Measurements from ENCODE around the gene DCDC2B. TPM values are rescaled to one million over a fixed set of nuclear protein-coding genes. Genes with fewer than 3 reads are reported as not detected.
A peak's percentile ranks its signal among the peaks of the same experiment; 100 is the strongest.

Gene DCDC2B
- total and polyA plus RNA-seq, 2 of the 13 experiments (the other 11 are each of a cell fraction or from before 2014, with no cell fraction given): not detected

GRCh38 chr1:32247983-32248889 lies 39.3 kb downstream of the DCDC2B start (continued):
- 0 out of 2 replicates have a peak, but pooled peaks have one; percentile 47 for TF ChIP-seq ZNF792 (CRISPR knock-in tag; IDR thresholded peaks at IDR 0.05)
- TF ChIP-seq, protein P1, sequence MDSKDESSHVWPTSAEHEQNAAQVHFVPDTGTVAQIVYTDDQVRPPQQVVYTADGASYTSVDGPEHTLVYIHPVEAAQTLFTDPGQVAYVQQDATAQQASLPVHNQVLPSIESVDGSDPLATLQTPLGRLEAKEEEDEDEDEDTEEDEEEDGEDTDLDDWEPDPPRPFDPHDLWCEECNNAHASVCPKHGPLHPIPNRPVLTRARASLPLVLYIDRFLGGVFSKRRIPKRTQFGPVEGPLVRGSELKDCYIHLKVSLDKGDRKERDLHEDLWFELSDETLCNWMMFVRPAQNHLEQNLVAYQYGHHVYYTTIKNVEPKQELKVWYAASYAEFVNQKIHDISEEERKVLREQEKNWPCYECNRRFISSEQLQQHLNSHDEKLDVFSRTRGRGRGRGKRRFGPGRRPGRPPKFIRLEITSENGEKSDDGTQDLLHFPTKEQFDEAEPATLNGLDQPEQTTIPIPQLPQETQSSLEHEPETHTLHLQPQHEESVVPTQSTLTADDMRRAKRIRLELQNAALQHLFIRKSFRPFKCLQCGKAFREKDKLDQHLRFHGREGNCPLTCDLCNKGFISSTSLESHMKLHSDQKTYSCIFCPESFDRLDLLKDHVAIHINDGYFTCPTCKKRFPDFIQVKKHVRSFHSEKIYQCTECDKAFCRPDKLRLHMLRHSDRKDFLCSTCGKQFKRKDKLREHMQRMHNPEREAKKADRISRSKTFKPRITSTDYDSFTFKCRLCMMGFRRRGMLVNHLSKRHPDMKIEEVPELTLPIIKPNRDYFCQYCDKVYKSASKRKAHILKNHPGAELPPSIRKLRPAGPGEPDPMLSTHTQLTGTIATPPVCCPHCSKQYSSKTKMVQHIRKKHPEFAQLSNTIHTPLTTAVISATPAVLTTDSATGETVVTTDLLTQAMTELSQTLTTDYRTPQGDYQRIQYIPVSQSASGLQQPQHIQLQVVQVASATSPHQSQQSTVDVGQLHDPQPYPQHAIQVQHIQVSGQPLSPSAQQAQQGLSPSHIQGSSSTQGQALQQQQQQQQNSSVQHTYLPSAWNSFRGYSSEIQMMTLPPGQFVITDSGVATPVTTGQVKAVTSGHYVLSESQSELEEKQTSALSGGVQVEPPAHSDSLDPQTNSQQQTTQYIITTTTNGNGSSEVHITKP (CRISPR knock-in tag; IDR thresholded peaks at IDR 0.05; ENCODE audit: low read depth): peak; percentile 80
- no peak for TF ChIP-seq TOPORS (CRISPR knock-in tag; IDR thresholded peaks at IDR 0.05)
- peak; percentile 40; the same call in 1 of the 2 replicates for TF ChIP-seq FOSL2 (CRISPR knock-in tag; IDR thresholded peaks at IDR 0.05)
- TF ChIP-seq, protein P2, sequence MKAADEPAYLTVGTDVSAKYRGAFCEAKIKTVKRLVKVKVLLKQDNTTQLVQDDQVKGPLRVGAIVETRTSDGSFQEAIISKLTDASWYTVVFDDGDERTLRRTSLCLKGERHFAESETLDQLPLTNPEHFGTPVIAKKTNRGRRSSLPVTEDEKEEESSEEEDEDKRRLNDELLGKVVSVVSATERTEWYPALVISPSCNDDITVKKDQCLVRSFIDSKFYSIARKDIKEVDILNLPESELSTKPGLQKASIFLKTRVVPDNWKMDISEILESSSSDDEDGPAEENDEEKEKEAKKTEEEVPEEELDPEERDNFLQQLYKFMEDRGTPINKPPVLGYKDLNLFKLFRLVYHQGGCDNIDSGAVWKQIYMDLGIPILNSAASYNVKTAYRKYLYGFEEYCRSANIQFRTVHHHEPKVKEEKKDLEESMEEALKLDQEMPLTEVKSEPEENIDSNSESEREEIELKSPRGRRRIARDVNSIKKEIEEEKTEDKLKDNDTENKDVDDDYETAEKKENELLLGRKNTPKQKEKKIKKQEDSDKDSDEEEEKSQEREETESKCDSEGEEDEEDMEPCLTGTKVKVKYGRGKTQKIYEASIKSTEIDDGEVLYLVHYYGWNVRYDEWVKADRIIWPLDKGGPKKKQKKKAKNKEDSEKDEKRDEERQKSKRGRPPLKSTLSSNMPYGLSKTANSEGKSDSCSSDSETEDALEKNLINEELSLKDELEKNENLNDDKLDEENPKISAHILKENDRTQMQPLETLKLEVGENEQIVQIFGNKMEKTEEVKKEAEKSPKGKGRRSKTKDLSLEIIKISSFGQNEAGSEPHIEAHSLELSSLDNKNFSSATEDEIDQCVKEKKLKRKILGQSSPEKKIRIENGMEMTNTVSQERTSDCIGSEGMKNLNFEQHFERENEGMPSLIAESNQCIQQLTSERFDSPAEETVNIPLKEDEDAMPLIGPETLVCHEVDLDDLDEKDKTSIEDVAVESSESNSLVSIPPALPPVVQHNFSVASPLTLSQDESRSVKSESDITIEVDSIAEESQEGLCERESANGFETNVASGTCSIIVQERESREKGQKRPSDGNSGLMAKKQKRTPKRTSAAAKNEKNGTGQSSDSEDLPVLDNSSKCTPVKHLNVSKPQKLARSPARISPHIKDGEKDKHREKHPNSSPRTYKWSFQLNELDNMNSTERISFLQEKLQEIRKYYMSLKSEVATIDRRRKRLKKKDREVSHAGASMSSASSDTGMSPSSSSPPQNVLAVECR (CRISPR knock-in tag; IDR thresholded peaks at IDR 0.05; ENCODE audit: borderline replicate concordance): peak; percentile 57; the same call in 1 of the 2 replicates
- TF ChIP-seq, protein P3, sequence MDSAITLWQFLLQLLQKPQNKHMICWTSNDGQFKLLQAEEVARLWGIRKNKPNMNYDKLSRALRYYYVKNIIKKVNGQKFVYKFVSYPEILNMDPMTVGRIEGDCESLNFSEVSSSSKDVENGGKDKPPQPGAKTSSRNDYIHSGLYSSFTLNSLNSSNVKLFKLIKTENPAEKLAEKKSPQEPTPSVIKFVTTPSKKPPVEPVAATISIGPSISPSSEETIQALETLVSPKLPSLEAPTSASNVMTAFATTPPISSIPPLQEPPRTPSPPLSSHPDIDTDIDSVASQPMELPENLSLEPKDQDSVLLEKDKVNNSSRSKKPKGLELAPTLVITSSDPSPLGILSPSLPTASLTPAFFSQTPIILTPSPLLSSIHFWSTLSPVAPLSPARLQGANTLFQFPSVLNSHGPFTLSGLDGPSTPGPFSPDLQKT (CRISPR knock-in tag; IDR thresholded peaks at IDR 0.05; ENCODE audit: borderline replicate concordance): no peak
- no peak for TF ChIP-seq RORA (CRISPR knock-in tag; IDR thresholded peaks at IDR 0.05)
- TF ChIP-seq KDM3A (CRISPR knock-in tag; IDR thresholded peaks at IDR 0.05; ENCODE audit: low read depth): peak; percentile 84; the same call in 1 of the 2 replicates
- no peak for TF ChIP-seq HHEX (CRISPR knock-in tag; IDR thresholded peaks at IDR 0.05)
- no peak for TF ChIP-seq ZNF12 (CRISPR knock-in tag; IDR thresholded peaks at IDR 0.05)
- no peak for TF ChIP-seq HOXA5 (CRISPR knock-in tag; IDR thresholded peaks at IDR 0.05)
- TF ChIP-seq ARID3A (IDR thresholded peaks at IDR 0.05; ENCODE audit: low read depth, low read length): no peak
- no peak for TF ChIP-seq BRD4 (CRISPR knock-in tag; IDR thresholded peaks at IDR 0.05)
- TF ChIP-seq, protein P4, sequence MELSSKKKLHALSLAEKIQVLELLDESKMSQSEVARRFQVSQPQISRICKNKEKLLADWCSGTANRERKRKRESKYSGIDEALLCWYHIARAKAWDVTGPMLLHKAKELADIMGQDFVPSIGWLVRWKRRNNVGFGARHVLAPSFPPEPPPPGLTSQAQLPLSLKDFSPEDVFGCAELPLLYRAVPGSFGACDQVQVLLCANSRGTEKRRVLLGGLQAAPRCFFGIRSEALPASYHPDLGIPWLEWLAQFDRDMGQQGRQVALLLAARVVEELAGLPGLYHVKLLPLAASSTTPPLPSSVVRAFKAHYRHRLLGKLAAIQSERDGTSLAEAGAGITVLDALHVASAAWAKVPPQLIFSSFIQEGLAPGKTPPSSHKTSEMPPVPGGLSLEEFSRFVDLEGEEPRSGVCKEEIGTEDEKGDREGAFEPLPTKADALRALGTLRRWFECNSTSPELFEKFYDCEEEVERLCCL (CRISPR knock-in tag; IDR thresholded peaks at IDR 0.05; ENCODE audit: borderline replicate concordance): no peak
- no peak for TF ChIP-seq NFE2 (CRISPR knock-in tag; IDR thresholded peaks at IDR 0.05)
- TF ChIP-seq CBX5 (CRISPR knock-in tag; IDR thresholded peaks at IDR 0.05; ENCODE audit: borderline replicate concordance): peak; percentile 81; the same call in 1 of the 2 replicates
- TF ChIP-seq U2AF1 (optimal IDR thresholded peaks at IDR 0.05; ENCODE audit: low read depth, low read length): peak; percentile 35
